HG03469 (cell line): Measurements from ENCODE around the gene DLST.

Experiments
- ATAC-seq: cut with Tn5 transposase; IDR thresholded peaks from one replicate; pipeline ENCODE4 v1.9.1; 2021; ENCODE audit warnings: mild to moderate bottlenecking, moderate library complexity, moderate number of reproducible peaks; ENCODE audit not compliant: unreplicated experiment

The DLST gene

GRCh38 chr14:74881431-74882102, at the start of gene DLST:
Gene DLST (plus strand): TSS chr14:74881916. CDS start chr14:74881954, 38 bp downstream.
- peak; percentile 66 for ATAC-seq

- no peak for ATAC-seq
These were observed 48.9 kb upstream of the DLST start for GRCh38 chr14:74832849-74833248.

- no peak for ATAC-seq
These were observed 46.9 kb upstream of the DLST start for GRCh38 chr14:74834692-74835392.

- ATAC-seq, result no peak
These were observed 46.0 kb upstream of the DLST start for GRCh38 chr14:74835645-74836250.

- no peak for ATAC-seq
These were observed 45.3 kb upstream of the DLST start for GRCh38 chr14:74836251-74836960.

GRCh38 chr14:74838166-74838565, 43.5 kb upstream of the DLST start:
- ATAC-seq, result no peak

GRCh38 chr14:74840603-74841030, 41.1 kb upstream of the DLST start:
- no peak for ATAC-seq

GRCh38 chr14:74841230-74842207, 40.2 kb upstream of the DLST start:
- ATAC-seq, result peak; percentile 57

GRCh38 chr14:74843653-74844052, 38.1 kb upstream of the DLST start:
- ATAC-seq, result no peak

- ATAC-seq, result no peak
These were observed 35.5 kb upstream of the DLST start for GRCh38 chr14:74846168-74846567.

GRCh38 chr14:74846968-74847665, 34.6 kb upstream of the DLST start:
- ATAC-seq, result no peak

- ATAC-seq, result no peak
These were observed 32.9 kb upstream of the DLST start for GRCh38 chr14:74848768-74849167.

- no peak for ATAC-seq
These were observed 28.7 kb upstream of the DLST start for GRCh38 chr14:74852922-74853530.

GRCh38 chr14:74853581-74853980, 28.1 kb upstream of the DLST start:
- no peak for ATAC-seq

- ATAC-seq, result no peak
These were observed 26.7 kb upstream of the DLST start for GRCh38 chr14:74855021-74855420.

GRCh38 chr14:74855945-74856344, 25.8 kb upstream of the DLST start:
- no peak for ATAC-seq

GRCh38 chr14:74856366-74856765, 25.4 kb upstream of the DLST start:
- no peak for ATAC-seq

GRCh38 chr14:74858022-74858421, 23.7 kb upstream of the DLST start:
- ATAC-seq, result no peak
